Keratinocyte (primary cell): Measurements from ENCODE around the gene DCST2. TPM values are rescaled to one million over a fixed set of nuclear protein-coding genes. Genes with fewer than 3 reads are reported as not detected.

Experiments
- DNase-seq: peaks from one replicate; pipeline ENCODE4 v3.0.0-alpha.2; 2011; ENCODE audit warnings: low read depth, missing footprints, low spot score
- FAIRE-seq: peaks from 2 replicates; lab custom pipeline; 2011; peaks lifted over from hg19 to GRCh38; lab: Jason Lieb, UNC
- H2AFZ ChIP-seq: 2 replicates; pipeline ENCODE4 v1.6.0; 2012; ENCODE audit warnings: low read length, control low read depth, inconsistent platforms; ENCODE audit not compliant: control insufficient read depth
- H3K27ac ChIP-seq: 2 replicates; pipeline ENCODE4 v1.5.1; 2011; ENCODE audit warnings: low read length; ENCODE audit not compliant: control insufficient read depth, insufficient read depth
- H3K27me3 ChIP-seq: 3 replicates; pipeline ENCODE4 v1.6.0; 2011; ENCODE audit warnings: low read length; ENCODE audit not compliant: control insufficient read depth, insufficient read depth; ENCODE audit errors: extremely low read depth
- H3K36me3 ChIP-seq, 2 experiments: 2 replicates in 1 of 2; 3 replicates in 1 of 2; pipeline ENCODE4 v1.5.1; 2011; ENCODE audit warnings: low read length in 2 of 2, mild to moderate bottlenecking in 1 of 2; ENCODE audit not compliant: control insufficient read depth in 2 of 2, insufficient read depth in 2 of 2; ENCODE audit errors: extremely low read depth in 1 of 2
- H3K4me1 ChIP-seq: 3 replicates; pipeline ENCODE4 v1.5.1; 2011; ENCODE audit warnings: low read length; ENCODE audit not compliant: control insufficient read depth, insufficient read depth; ENCODE audit errors: extremely low read depth
- H3K4me2 ChIP-seq: 3 replicates; pipeline ENCODE4 v1.6.0; 2011; ENCODE audit warnings: low read depth, low read length; ENCODE audit not compliant: control insufficient read depth, insufficient read depth; ENCODE audit errors: extremely low read depth
- H3K4me3 ChIP-seq, 3 experiments: fragments of 200-600 bp in 1 of 3; sonication (generic) in 1 of 3; 2 replicates in 2 of 3; 3 replicates in 1 of 3; pipeline ENCODE4 v1.5.1; 2011 to 2016; ENCODE audit warnings: low read length in 3 of 3, mild to moderate bottlenecking in 3 of 3, control low read depth in 2 of 3, inconsistent platforms in 1 of 3, low read depth in 1 of 3, mixed read lengths in 1 of 3, mixed run types in 1 of 3, moderate library complexity in 1 of 3; ENCODE audit not compliant: control insufficient read depth in 2 of 3, insufficient read depth in 2 of 3; ENCODE audit errors: extremely low read depth in 1 of 3
- H3K79me2 ChIP-seq: 2 replicates; pipeline ENCODE4 v1.6.0; 2012; ENCODE audit warnings: low read length; ENCODE audit not compliant: control insufficient read depth, insufficient read depth
- H3K9ac ChIP-seq: 3 replicates; pipeline ENCODE4 v1.6.0; 2011; ENCODE audit warnings: low read length; ENCODE audit not compliant: control insufficient read depth, insufficient read depth; ENCODE audit errors: extremely low read depth
- H3K9me1 ChIP-seq: 3 replicates; pipeline ENCODE4 v1.6.0; 2011; ENCODE audit warnings: low read length; ENCODE audit not compliant: control insufficient read depth, insufficient read depth; ENCODE audit errors: extremely low read depth
- H3K9me3 ChIP-seq: 2 replicates; pipeline ENCODE4 v1.5.1; 2012; ENCODE audit warnings: low read depth, low read length; ENCODE audit not compliant: control insufficient read depth
- H4K20me1 ChIP-seq: 3 replicates; pipeline ENCODE4 v1.6.0; 2011; ENCODE audit warnings: low read length; ENCODE audit not compliant: control insufficient read depth, insufficient read depth; ENCODE audit errors: extremely low read depth
- EZH2 ChIP-seq: IDR thresholded peaks from one replicate; pipeline ENCODE4 v1.6.1; 2012; ENCODE audit warnings: inconsistent platforms, mild to moderate bottlenecking, low read length, moderate library complexity
- dilution Hi-C: fragments of 300-500 bp; cut with MboI; formaldehyde crosslinking; loops from one replicate; pipeline ENCODE4 v1.7.0; 2020; ENCODE audit warnings: low sequenced_read_pairs; ENCODE audit not compliant: extremely low pct_ligation_motif_present
- polyA plus RNA-seq, 5 experiments: library from polyadenylated mRNA; depleted of rRNA in 3 of 5; stranded (reverse) in 3 of 5; stranded (forward) in 1 of 5; unstranded in 1 of 5; fragments of >200 nt; gene quantifications; 1 replicate in 1 of 5; 2 replicates in 3 of 5; 3 replicates in 1 of 5; pipeline versions ENCODE4 v1.2.1 to v1.2.3, GENCODE V29; 2011 to 2012; ENCODE audit warnings: missing spikeins in 2 of 5, low read depth in 1 of 5, low replicate concordance in 1 of 5
- TF ChIP-seq, protein P1 (sequence below), 3 experiments: IDR thresholded peaks in 1 of 3; conservative IDR thresholded peaks in 1 of 3; optimal IDR thresholded peaks in 1 of 3; 2 replicates in 2 of 3; 3 replicates in 1 of 3; pipeline versions ENCODE3 to v1.5.1; 2011; ENCODE audit warnings: low read length in 3 of 3, mild to moderate bottlenecking in 3 of 3, moderate library complexity in 2 of 3, control low read depth in 1 of 3, inconsistent platforms in 1 of 3; ENCODE audit not compliant: insufficient read depth in 2 of 3; ENCODE audit errors: extremely low read depth in 1 of 3

The DCST2 gene
- polyA plus RNA-seq, 1 donor (not counting 4 experiments of a cell fraction or from before 2014, with no cell fraction given) = 0.14 TPM

DNA sequence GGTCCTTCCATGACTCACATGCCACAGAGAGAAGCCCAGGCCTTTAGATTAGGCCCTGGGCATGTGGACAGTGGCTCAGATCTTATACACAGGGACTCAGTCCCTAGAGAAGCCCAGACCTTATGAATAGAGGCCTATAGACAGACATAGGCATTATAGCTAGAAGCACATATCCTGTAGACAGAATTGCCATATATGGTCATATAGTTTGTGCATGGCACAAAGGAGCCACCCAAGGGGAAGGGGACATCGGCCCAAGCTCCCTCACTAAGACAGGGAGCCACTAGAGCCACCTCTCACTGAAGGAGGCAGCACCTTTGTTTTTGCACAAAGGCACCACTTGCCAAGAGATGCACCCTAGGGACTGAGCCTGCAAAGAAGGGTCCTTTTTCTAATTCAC lies 42.8 kb upstream of the DCST2 start:
- Histone ChIP-seq H3K9ac (no peak overlapping the region), H4K20me1 (no peaks in the 10 kb centered on the region), H3K27me3 (peaks cover 24% of the 10 kb centered on the region), H3K4me1 (peaks cover 39% of the 10 kb centered on the region), H3K4me3 (no peak overlapping the region), H3K79me2 (no peaks in the 10 kb centered on the region), H2AFZ (no peak overlapping the region), H3K36me3 (no peaks in the 10 kb centered on the region), H3K9me3 (no peaks in the 10 kb centered on the region), H3K27ac (no peak overlapping the region), H3K4me2 (no peak overlapping the region), H3K9me1 (no peaks in the 10 kb centered on the region)
- dilution Hi-C loops = no loop called here
- TF ChIP-seq EZH2 = no peak
- TF ChIP-seq, protein P1, sequence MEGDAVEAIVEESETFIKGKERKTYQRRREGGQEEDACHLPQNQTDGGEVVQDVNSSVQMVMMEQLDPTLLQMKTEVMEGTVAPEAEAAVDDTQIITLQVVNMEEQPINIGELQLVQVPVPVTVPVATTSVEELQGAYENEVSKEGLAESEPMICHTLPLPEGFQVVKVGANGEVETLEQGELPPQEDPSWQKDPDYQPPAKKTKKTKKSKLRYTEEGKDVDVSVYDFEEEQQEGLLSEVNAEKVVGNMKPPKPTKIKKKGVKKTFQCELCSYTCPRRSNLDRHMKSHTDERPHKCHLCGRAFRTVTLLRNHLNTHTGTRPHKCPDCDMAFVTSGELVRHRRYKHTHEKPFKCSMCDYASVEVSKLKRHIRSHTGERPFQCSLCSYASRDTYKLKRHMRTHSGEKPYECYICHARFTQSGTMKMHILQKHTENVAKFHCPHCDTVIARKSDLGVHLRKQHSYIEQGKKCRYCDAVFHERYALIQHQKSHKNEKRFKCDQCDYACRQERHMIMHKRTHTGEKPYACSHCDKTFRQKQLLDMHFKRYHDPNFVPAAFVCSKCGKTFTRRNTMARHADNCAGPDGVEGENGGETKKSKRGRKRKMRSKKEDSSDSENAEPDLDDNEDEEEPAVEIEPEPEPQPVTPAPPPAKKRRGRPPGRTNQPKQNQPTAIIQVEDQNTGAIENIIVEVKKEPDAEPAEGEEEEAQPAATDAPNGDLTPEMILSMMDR (optimal IDR thresholded peaks at IDR 0.05 in 1 of 3, IDR thresholded peaks at IDR 0.05 in 1 of 3, conservative IDR thresholded peaks at IDR 0.05 in 1 of 3; ENCODE audit: extremely low read depth in 1 of 3, insufficient read depth in 2 of 3, low read length in 3 of 3) = no peak
- no peak for DNase-seq
- FAIRE-seq = no peak

DNA sequence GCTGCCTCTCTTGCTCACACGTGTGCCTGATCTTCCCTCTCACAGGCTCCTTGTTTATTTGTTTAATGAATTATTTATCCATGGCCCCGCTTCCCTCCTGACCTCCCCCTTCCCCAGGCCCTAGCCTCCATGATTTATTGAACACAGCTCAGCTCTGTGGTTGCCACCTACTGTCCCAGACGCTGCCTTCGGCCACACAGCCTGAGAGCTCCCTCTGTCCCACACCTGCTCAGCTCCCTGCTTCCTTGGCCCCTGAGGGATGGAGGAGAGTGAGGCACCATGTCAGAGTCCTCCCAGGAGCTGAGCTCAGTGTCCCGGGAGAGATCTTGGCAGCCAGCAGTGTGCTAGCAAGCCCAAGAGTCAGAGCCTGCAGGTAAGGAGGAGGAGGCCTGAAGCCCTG lies 42.0 kb upstream of the DCST2 start:
- TF ChIP-seq, protein P1 (optimal IDR thresholded peaks at IDR 0.05 in 1 of 3, IDR thresholded peaks at IDR 0.05 in 1 of 3, conservative IDR thresholded peaks at IDR 0.05 in 1 of 3; ENCODE audit: extremely low read depth in 1 of 3, insufficient read depth in 2 of 3, low read length in 3 of 3) = no peak
- TF ChIP-seq EZH2 = no peak
- no peak overlapping the region for H3K9ac ChIP-seq
- no peak overlapping the region for H3K27ac ChIP-seq
- H3K36me3 ChIP-seq = no peaks in the 10 kb centered on the region
- no peaks in the 10 kb centered on the region for H4K20me1 ChIP-seq
- no peak overlapping the region for H3K4me3 ChIP-seq
- H3K9me1 ChIP-seq = no peaks in the 10 kb centered on the region
- H3K79me2 ChIP-seq = no peaks in the 10 kb centered on the region
- DNase-seq (no peak), FAIRE-seq (no peak)
- no peak overlapping the region for H2AFZ ChIP-seq
- no peaks in the 10 kb centered on the region for H3K9me3 ChIP-seq
- peaks cover 16% of the 10 kb centered on the region for H3K27me3 ChIP-seq
- dilution Hi-C loops = no loop called here
- no peak overlapping the region for H3K4me2 ChIP-seq
- peaks cover 38% of the 10 kb centered on the region for H3K4me1 ChIP-seq
